SU-DHL-6 (cell line): ENCODE results near the gene VPS36.

ENCODE experiments used
- H2AFZ ChIP-seq: fragments of 200-600 bp; sonication (generic); 2 replicates; pipeline ENCODE4 v1.6.1; 2014; ENCODE audit warnings: low read depth, mild to moderate bottlenecking, moderate library complexity, mixed read lengths, antibody characterized with exemption, low read length; ENCODE audit not compliant: severe bottlenecking
- H3F3A ChIP-seq: fragments of 200-600 bp; shearing (Covaris generic); 2 replicates; pipeline ENCODE4 v1.6.0; 2016; ENCODE audit warnings: antibody characterized with exemption, mild to moderate bottlenecking; ENCODE audit not compliant: insufficient read depth
- H3K27ac ChIP-seq: fragments of 200-600 bp; sonication (generic); 2 replicates; pipeline ENCODE4 v1.5.1; 2016; ENCODE audit warnings: low read depth, mild to moderate bottlenecking, low read length, moderate library complexity, mixed read lengths
- H3K27me3 ChIP-seq: fragments of 200-600 bp; sonication (generic), shearing (Covaris generic); 2 replicates; pipeline ENCODE4 v1.6.0; 2014; ENCODE audit warnings: mild to moderate bottlenecking, low read length
- H3K36me3 ChIP-seq: fragments of 200-600 bp; sonication (generic); 2 replicates; pipeline ENCODE4 v1.6.1; 2014; ENCODE audit warnings: mild to moderate bottlenecking, low read length, mixed read lengths
- H3K4me2 ChIP-seq: fragments of 300-600, 200-600 bp; shearing (Covaris generic), sonication (generic); 2 replicates; pipeline ENCODE4 v1.6.0; 2014; ENCODE audit warnings: low read length, low read depth, mild to moderate bottlenecking; ENCODE audit not compliant: poor library complexity, severe bottlenecking
- H3K4me3 ChIP-seq: fragments of 200-600 bp; sonication (generic); 2 replicates; pipeline ENCODE4 v1.5.1; 2014; ENCODE audit warnings: antibody characterized with exemption, low read length, mild to moderate bottlenecking, mixed read lengths; ENCODE audit not compliant: insufficient read depth, poor library complexity, severe bottlenecking
- H3K79me2 ChIP-seq: fragments of 200-600 bp; sonication (generic); 2 replicates; pipeline ENCODE4 v1.6.1; 2014; ENCODE audit warnings: mild to moderate bottlenecking, low read length, moderate library complexity; ENCODE audit not compliant: insufficient read depth
- H3K9ac ChIP-seq: fragments of 200-600 bp; sonication (generic); 2 replicates; pipeline ENCODE4 v1.7.0; 2014; ENCODE audit warnings: mild to moderate bottlenecking, low read length
- H3K9me2 ChIP-seq: fragments of 200-600 bp; sonication (generic); replicated peaks from 2 replicates; pipeline ENCODE4 v1.6.1; 2014; ENCODE audit warnings: low read length; ENCODE audit not compliant: insufficient read depth
- H3K9me3 ChIP-seq: fragments of 200-600 bp; sonication (generic); 2 replicates; pipeline ENCODE4 v1.6.1; 2014; ENCODE audit warnings: low read length, mixed read lengths; ENCODE audit not compliant: insufficient read depth
- H4K20me1 ChIP-seq: fragments of 200-600 bp; sonication (generic); 2 replicates; pipeline ENCODE4 v1.6.1; 2014; ENCODE audit warnings: low read depth, mild to moderate bottlenecking, antibody characterized with exemption, low read length, moderate library complexity, mixed read lengths
- CTCF ChIP-seq: fragments of 200-600 bp; sonication (generic); IDR thresholded peaks from one replicate; pipeline ENCODE4 v1.5.1; 2017; ENCODE audit warnings: antibody characterized with exemption, mild to moderate bottlenecking, low read length, moderate library complexity; ENCODE audit not compliant: insufficient read depth, poor library complexity, severe bottlenecking
- EZH2phosphoT487 ChIP-seq: fragments of 200-600 bp; sonication (generic), shearing (Covaris generic); conservative IDR thresholded peaks from 2 replicates; pipeline ENCODE4 v1.6.1; 2018; ENCODE audit warnings: mild to moderate bottlenecking, antibody characterized with exemption, low read length, moderate library complexity, mixed read lengths

VPS36 gene

GRCh38 chr13:52452470-52452869 lies 2.0 kb upstream of the VPS36 start:
- no peak overlapping the region for H3K4me3 ChIP-seq
- peaks cover 42% of the 10 kb centered on the region for H3K79me2 ChIP-seq
- H3K9me2 ChIP-seq: no peaks in the 10 kb centered on the region
- no peaks in the 10 kb centered on the region for H3K27me3 ChIP-seq
- H3K9me3 ChIP-seq: no peaks in the 10 kb centered on the region
- H3K9ac ChIP-seq: no peak overlapping the region
- H3F3A ChIP-seq: peaks cover 15% of the 10 kb centered on the region
- H2AFZ ChIP-seq: no peak overlapping the region
- H4K20me1 ChIP-seq: peaks cover 13% of the 10 kb centered on the region; the same call in 1 of the 2 replicates
- no peak overlapping the region for H3K4me2 ChIP-seq
- H3K36me3 ChIP-seq: peaks cover 12% of the 10 kb centered on the region; the same call in 1 of the 2 replicates
- TF ChIP-seq CTCF (no peak), EZH2phosphoT487 (no peak)
- H3K27ac ChIP-seq: no peak overlapping the region

- peaks cover 15% of the 10 kb centered on the region for H3F3A ChIP-seq
- 0 out of 2 replicates have a peak, but pooled peaks cover under 1% of the 10 kb centered on the region for H3K36me3 ChIP-seq
- TF ChIP-seq EZH2phosphoT487 (no peak), CTCF (no peak)
- peak overlapping the region; percentile 78; the same call in 1 of the 2 replicates for H3K9ac ChIP-seq
- no peaks in the 10 kb centered on the region for H3K9me3 ChIP-seq
- H4K20me1 ChIP-seq: 0 out of 2 replicates have a peak, but pooled peaks cover 4% of the 10 kb centered on the region
- H3K4me3 ChIP-seq: no peak overlapping the region
- peaks cover 34% of the 10 kb centered on the region for H3K79me2 ChIP-seq
- no peaks in the 10 kb centered on the region for H3K27me3 ChIP-seq
- H3K27ac ChIP-seq: no peak overlapping the region
- no peaks in the 10 kb centered on the region for H3K9me2 ChIP-seq
- H2AFZ ChIP-seq: no peak overlapping the region
- peak overlapping the region; percentile 61 for H3K4me2 ChIP-seq
Observed at GRCh38 chr13:52451135-52451804, 836 bp upstream of the VPS36 start.

- Histone ChIP-seq H3K36me3 (no peaks in the 10 kb centered on the region), H3K79me2 (peaks cover 28% of the 10 kb centered on the region; the same call in 1 of the 2 replicates), H3K9me3 (no peaks in the 10 kb centered on the region), H3K27ac (no peak overlapping the region), H3K27me3 (no peaks in the 10 kb centered on the region), H3F3A (peaks cover 15% of the 10 kb centered on the region), H3K9me2 (no peaks in the 10 kb centered on the region), H3K4me2 (peak overlapping the region; percentile 61), H3K4me3 (no peak overlapping the region), H3K9ac (peak overlapping the region; percentile 78; the same call in 1 of the 2 replicates), H2AFZ (no peak overlapping the region), H4K20me1 (no peaks in the 10 kb centered on the region)
- TF ChIP-seq CTCF (no peak), EZH2phosphoT487 (no peak)
Observed at GRCh38 chr13:52450793-52451116, 321 bp upstream of the VPS36 start.
